Activated CD4-positive, alpha-beta T cell treated with anti-CD3 and anti-CD28 coated beads, Interleukin-2, Interleukin-4, amounts not matched to agents 100 ng/mL and 50 ng/mL, durations not matched to agents 16 hours and 8 hours (primary cell): ENCODE data around the gene COX5A.
A peak's percentile ranks its signal among the peaks of the same experiment; 100 is the strongest.

Experiments used
- DNase-seq: peaks from one replicate; pipeline ENCODE4 v3.0.0-alpha.2; 2020; ENCODE audit warnings: low spot score

The COX5A gene

GRCh38 chr15:74937590-74938371 is at the start of gene COX5A:
TSS of gene COX5A (minus strand) at chr15:74938073. CDS start at chr15:74938014, 59 bp downstream.
- peak; percentile 93 for DNase-seq

GRCh38 chr15:74983725-74984231 is 45.9 kb upstream of the COX5A start:
- DNase-seq = peak; percentile 80

GRCh38 chr15:74982183-74982582 is 44.3 kb upstream of the COX5A start:
- DNase-seq = no peak

- DNase-seq = peak; percentile 51
Measured at GRCh38 chr15:74978503-74978902, 40.6 kb upstream of the COX5A start.

- DNase-seq = no peak
Measured at GRCh38 chr15:74978077-74978476, 40.2 kb upstream of the COX5A start.

- peak; percentile 72 for DNase-seq
Measured at GRCh38 chr15:74977599-74977998, 39.7 kb upstream of the COX5A start.

GRCh38 chr15:74976159-74976558 is 38.3 kb upstream of the COX5A start:
- no peak for DNase-seq

GRCh38 chr15:74967670-74968069 is 29.8 kb upstream of the COX5A start:
- DNase-seq = no peak

- DNase-seq = no peak
Measured at GRCh38 chr15:74964794-74965193, 26.9 kb upstream of the COX5A start.

GRCh38 chr15:74963213-74963612 is 25.3 kb upstream of the COX5A start:
- DNase-seq = no peak

- DNase-seq = no peak
Measured at GRCh38 chr15:74962671-74963070, 24.8 kb upstream of the COX5A start.

- no peak for DNase-seq
Measured at GRCh38 chr15:74962219-74962618, 24.3 kb upstream of the COX5A start.

GRCh38 chr15:74961616-74962015 is 23.7 kb upstream of the COX5A start:
- DNase-seq = no peak

- DNase-seq = no peak
Measured at GRCh38 chr15:74960995-74961588, 23.2 kb upstream of the COX5A start.

GRCh38 chr15:74960286-74960685 is 22.4 kb upstream of the COX5A start:
- DNase-seq = no peak

- no peak for DNase-seq
Measured at GRCh38 chr15:74959586-74959939, 21.7 kb upstream of the COX5A start.

GRCh38 chr15:74958908-74959585 is 21.2 kb upstream of the COX5A start:
- DNase-seq = no peak

GRCh38 chr15:74958320-74958907 is 20.5 kb upstream of the COX5A start:
- no peak for DNase-seq

GRCh38 chr15:74957476-74958035 is 19.7 kb upstream of the COX5A start:
- no peak for DNase-seq

- DNase-seq = peak; percentile 74
Measured at GRCh38 chr15:74956648-74957475, 19.0 kb upstream of the COX5A start, which contains the start of gene RPP25. TSS of gene RPP25 (minus strand) at chr15:74956772. CDS start at chr15:74956583, 189 bp downstream.
